GM18870 (cell line): ENCODE measurements around the gene LY9.

Experiments
- ATAC-seq: cut with Tn5 transposase; IDR thresholded peaks from one replicate; pipeline ENCODE4 v1.9.1; 2021; ENCODE audit warnings: moderate library complexity; ENCODE audit not compliant: unreplicated experiment

The LY9 gene

GRCh38 chr1:160800645-160801408 is 4.9 kb downstream of the LY9 start:
- no peak for ATAC-seq

DNA sequence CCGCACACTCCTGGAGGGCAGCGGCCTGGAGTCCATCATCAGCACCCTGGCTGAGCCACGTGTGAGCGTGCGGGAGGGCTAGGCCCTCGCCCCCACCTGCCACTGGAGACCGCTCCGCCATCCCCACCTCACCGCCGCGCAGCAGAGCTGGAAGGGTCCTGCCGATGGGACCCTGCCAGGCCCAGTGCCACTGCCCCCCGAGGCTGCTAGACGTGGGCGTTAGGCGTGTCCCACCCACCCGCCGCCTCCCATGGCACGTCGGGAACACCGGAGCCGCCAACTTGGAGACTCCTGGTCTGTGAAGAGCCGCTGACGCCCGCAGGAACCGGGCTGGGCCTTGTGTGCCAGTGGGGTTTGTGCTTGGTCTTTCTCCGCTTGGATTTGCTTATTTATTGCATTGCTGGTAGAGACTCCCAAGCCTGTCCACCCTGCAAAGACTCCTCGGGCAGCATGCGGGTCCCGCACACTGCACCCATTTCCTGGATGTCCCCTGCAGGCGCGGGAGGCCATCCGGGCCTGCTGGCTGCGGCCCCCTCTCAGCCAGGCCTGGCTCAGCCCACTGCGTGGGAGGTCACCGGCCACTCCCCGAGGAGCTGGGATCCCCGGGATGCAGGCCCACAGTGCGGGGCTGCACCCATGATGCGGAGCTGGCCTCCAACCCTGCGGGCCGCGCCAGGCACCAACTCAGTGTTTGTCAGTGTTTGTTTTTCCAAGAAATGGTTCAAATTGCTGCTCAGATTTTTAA is 6.0 kb downstream of the LY9 start:
- no peak for ATAC-seq

DNA sequence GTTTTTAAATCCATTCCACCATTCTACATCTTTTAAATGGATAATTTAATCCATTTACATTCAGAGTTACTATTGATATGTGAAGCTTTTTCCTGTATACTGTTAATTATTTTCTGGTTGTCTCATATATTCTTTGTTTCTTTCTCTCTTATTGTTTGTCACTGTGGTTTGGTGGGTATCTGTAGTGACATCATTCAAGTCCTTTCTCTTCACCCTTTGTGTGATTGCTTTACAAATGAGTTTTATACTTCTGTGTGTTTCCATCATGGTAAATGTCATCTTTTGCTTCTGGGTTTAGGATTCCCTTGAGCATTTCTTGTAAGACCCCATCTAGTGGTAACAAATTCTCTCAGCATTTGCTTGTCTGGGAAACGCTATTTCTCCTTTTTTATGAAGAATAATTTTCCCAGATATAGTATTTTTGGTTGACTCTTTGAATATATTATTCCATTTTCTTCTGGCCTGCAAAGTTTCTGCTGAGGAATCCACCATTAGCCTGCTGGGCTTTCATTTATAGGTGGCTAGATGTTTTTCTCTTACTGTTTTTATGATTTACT is 10.2 kb downstream of the LY9 start:
- no peak for ATAC-seq

DNA sequence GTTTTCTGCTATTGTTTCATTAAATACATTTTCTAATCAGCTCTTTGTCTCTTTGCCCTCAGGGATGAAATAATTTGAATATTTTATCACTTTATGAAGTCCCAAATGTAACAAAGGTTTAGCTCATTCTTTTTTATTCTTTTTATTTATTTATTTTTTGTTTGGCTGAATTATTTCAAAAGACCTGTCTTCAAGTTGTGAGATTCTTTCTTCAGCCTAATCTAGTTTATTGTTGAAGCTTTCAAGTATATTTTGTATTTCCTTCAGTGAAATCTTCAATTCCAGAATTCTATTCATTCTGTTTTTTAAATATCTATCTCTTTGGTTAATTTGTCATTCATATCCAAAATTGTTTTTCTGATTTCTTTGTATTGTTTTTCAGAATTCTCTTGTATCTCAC is 10.8 kb downstream of the LY9 start:
- no peak for ATAC-seq

DNA sequence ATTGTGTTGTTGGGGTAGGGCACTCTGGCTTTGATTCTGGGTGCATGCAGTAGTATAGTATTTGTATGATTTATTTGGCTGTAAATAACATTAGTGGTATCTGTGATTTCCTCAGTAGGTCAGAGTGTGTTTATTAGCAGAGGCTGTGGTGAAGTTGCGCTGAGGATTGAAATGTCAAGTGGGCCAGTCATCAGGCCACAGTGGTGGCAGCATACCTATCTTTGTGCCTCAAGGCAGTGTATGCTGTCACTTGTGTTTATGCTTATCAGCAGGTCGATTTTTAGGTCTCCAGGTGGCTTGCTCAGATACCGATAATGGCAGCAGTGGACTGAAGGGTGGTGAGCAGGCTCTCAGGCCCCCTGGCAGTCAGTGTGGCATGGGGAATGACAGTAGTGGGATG is 11.3 kb downstream of the LY9 start:
- ATAC-seq: no peak

DNA sequence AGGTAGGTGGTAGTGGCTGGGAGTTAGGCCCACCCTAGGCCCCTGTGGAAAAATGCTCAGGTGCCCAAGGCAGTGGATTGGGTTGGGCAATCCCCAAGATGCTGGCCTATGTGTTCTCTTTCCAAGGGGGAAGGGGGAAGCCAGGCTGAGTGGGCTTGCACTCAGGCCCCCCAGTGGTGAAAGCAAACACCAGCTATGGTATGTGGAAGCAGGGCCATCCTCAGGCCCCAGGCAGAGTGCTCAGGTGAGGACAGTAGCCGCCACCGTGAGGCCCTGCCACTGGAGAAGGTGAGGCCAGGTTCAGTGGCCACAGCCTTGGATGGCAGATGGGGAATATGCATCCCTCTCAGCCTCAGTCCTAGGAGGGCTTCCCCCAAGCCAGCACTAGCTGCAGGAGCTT is 11.8 kb downstream of the LY9 start:
- no peak for ATAC-seq

GRCh38 chr1:160808289-160808688 is 12.3 kb downstream of the LY9 start:
- ATAC-seq: no peak

- no peak for ATAC-seq
Measured at GRCh38 chr1:160810486-160810885, 14.5 kb downstream of the LY9 start.

DNA sequence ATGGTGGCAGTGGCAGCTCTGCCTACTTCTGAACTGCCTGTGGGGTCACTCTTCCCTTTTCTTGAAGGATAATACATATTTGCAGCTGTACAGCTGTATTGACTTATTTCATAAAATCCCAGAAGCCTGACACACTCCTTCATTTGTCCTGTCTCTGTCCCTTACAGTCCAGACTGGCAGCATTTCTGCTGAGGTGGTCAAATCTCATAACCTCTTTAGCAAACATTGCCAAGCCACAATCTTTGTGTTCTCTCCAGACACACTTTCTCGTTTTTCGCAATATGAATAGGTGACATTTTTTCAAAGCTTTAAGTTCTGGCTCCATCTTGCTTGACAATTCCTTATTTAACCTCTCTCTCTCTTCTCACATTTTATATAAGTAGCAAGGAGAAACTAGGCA is 15.2 kb downstream of the LY9 start:
- no peak for ATAC-seq

GRCh38 chr1:160813215-160813614 is 17.2 kb downstream of the LY9 start:
- ATAC-seq: no peak

DNA sequence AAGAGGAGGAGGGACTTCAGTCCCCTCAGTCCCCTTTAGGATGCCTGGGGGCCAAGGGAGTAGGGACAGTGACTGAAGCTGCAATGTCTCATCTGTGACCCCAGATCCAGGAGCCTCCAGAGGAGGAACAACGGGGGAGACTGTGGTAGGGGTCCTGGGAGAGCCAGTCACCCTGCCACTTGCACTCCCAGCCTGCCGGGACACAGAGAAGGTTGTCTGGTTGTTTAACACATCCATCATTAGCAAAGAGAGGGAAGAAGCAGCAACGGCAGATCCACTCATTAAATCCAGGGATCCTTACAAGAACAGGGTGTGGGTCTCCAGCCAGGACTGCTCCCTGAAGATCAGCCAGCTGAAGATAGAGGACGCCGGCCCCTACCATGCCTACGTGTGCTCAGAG is 18.3 kb downstream of the LY9 start:
- ATAC-seq: no peak

DNA sequence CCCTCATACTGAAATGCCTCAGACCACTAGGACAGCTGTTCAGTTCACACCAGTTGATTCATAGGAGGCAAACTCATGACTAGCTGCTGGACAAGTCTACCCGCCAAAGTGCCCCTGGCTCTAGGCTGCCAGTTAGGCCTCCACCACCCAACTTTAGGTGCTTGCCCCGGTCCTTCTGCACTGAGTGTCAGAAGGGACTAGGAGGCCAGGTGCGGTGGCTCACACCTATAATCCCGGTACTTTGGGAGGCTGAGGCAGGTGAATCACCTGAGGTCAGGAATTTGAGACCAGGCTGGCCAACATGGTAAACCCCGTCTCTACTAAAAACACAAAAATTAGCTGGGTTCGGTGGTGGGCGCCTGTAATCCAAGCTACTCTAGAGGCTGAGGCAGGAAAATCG is 18.9 kb downstream of the LY9 start:
- ATAC-seq: no peak

DNA sequence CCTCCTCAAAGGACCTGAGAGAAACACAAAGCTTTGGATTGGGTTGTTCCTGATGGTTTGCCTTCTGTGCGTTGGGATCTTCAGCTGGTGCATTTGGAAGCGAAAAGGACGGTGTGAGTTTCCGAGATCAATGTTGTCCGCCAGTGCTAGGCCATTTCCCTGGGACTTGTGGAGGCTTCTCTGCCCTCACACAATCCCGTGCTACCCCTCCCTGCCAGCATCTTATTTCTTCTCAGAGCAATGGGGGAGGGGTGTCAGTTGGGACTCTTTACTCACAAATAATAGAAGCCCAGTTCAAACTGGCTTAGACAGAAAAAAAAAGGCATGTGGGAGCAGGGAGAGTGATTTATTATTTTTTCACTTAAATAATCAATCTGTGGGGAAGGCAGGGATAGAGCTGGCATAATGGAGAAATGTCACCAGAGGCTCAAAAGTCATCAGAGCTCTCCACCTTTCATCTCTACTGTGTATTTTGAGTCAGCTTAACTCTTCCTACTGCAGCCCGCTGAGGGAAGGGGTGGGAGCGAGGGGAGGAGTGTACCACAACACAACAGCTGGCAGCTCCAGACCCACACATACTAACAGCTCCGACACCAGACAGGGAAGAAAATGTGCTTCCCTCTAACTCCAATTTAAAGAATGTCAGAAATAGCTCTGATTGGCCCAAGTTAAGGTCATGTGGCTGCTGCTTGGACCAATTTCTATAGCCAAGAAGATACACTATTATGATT is 22.4 kb downstream of the LY9 start:
- ATAC-seq: no peak

DNA sequence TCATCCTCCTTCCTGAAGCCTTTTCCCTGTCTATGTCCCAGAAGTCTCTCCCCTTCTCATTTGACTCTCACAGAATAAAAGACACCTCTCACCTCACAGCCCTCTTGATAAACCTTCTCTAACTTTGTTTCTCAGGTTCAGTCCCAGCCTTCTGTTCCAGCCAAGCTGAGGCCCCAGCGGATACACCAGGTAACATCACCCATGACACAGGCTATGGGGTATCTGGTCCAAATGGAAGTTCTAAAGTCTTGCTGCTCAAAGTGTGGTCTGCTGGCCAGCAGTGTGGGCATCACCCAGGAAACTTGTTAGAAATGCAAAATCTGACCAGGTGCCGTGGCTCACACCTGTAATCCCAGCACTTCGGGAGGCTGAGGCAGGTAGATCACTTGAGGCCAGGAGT is 23.2 kb downstream of the LY9 start:
- ATAC-seq: no peak

- ATAC-seq: no peak
Measured at GRCh38 chr1:160821627-160822026, 25.7 kb downstream of the LY9 start.

DNA sequence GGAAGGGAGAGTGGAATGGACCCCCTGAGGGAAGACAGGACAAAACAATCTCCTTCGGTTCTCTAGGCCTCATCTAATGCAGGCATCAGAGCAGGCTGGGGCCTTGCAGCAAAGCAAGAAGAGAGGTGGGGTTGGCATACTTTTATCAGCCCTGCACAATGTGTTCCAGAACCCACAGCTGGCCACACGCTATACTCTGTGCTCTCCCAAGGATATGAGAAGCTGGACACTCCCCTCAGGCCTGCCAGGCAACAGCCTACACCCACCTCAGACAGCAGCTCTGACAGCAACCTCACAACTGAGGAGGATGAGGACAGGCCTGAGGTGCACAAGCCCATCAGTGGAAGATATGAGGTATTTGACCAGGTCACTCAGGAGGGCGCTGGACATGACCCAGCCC is 27.3 kb downstream of the LY9 start:
- no peak for ATAC-seq

- ATAC-seq: no peak
Measured at GRCh38 chr1:160826546-160826945, 30.6 kb downstream of the LY9 start.

DNA sequence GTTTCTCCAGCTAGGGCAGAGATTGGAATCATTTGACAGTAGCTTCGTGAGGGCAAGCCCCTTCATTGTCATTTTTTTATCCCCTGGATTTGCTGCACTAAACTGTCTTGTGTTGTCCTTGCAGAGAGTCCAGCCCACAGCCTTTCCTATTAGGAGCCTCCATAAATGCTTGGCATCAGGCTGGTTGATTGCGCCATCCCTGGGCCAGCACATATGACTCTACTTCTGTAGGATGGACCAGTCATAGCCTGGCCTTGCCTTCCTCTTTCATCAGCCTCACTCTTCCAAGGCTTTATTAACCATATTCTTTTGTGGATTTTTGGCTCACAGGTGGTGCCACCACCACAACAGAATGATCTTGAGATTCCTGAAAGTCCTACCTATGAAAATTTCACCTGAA is 31.4 kb downstream of the LY9 start:
- ATAC-seq: no peak

DNA sequence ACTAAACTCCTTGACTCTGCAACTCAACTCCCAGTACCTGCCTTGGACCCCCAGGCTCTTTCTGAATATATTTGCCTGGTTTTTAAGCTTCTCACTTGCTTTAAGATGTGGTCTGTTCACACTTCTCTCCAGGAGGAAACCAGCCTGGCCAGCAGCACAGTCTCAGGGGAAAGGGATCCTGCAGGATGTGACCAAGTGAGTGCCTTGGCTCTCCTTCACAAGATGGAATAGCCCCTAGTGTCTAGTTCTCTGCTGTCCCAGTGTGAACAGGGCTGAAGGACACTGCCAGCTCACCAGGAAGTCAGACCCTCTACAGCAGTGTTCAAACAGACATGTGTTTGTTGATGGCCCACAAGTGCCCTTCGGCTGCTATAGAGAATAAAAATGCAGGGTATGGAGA is 33.8 kb downstream of the LY9 start:
- no peak for ATAC-seq

GRCh38 chr1:160830321-160831153 is 34.6 kb downstream of the LY9 start:
- ATAC-seq: no peak
